Parathyroid adenoma (tissue), 2 donors: ENCODE results near the gene SLC39A11.

Experiments
- H2AFZ ChIP-seq: fragments of 300-600 bp; sonication (generic); one replicate; pipeline ENCODE4 v1.7.0; 2017; ENCODE audit warnings: antibody characterized with exemption, mild to moderate bottlenecking
- H3K27ac ChIP-seq: fragments of 300-600 bp; sonication (generic); one replicate; pipeline ENCODE4 v1.7.0; 2017
- H3K27me3 ChIP-seq: fragments of 300-600 bp; sonication (generic); one replicate; pipeline ENCODE4 v1.7.0; 2017; ENCODE audit warnings: low read length; ENCODE audit not compliant: control insufficient read depth, insufficient read depth
- H3K36me3 ChIP-seq: fragments of 300-600 bp; sonication (generic); one replicate; pipeline ENCODE4 v1.7.0; 2017; ENCODE audit warnings: low read length; ENCODE audit not compliant: control insufficient read depth, insufficient read depth
- H3K4me1 ChIP-seq: fragments of 300-600 bp; sonication (generic); one replicate; pipeline ENCODE4 v1.7.0; 2017; ENCODE audit warnings: control low read depth
- H3K4me2 ChIP-seq: fragments of 300-600 bp; sonication (generic); one replicate; pipeline ENCODE4 v1.7.0; 2017; ENCODE audit warnings: low read length
- H3K4me3 ChIP-seq: fragments of 300-600 bp; sonication (generic); one replicate; pipeline ENCODE4 v1.7.0; 2017; ENCODE audit warnings: low read depth, low read length
- H3K79me2 ChIP-seq: fragments of 300-600 bp; sonication (generic); one replicate; pipeline ENCODE4 v1.7.0; 2017; ENCODE audit warnings: control low read depth
- H3K9ac ChIP-seq: fragments of 300-600 bp; sonication (generic); one replicate; pipeline ENCODE4 v1.7.0; 2017; ENCODE audit warnings: mild to moderate bottlenecking
- H3K9me3 ChIP-seq: fragments of 300-600 bp; sonication (generic); one replicate; pipeline ENCODE4 v1.7.0; 2017; ENCODE audit warnings: low read length; ENCODE audit not compliant: control insufficient read depth
- TF ChIP-seq, protein P1 (sequence below): fragments of 300-600 bp; sonication (generic); IDR thresholded peaks from one replicate; pipeline ENCODE4 v1.7.0; 2017; ENCODE audit warnings: antibody characterized with exemption, mild to moderate bottlenecking
- donor health status: primary hyperparathyroidism.

SLC39A11 gene

GRCh38 chr17:72863526-72864211 is 228.8 kb downstream of the SLC39A11 start:
- no peak overlapping the region for H3K9ac ChIP-seq
- no peaks in the 10 kb centered on the region for H3K79me2 ChIP-seq
- no peak overlapping the region for H3K27ac ChIP-seq
- H3K36me3 ChIP-seq = no peaks in the 10 kb centered on the region
- H2AFZ ChIP-seq = no peak overlapping the region
- no peaks in the 10 kb centered on the region for H3K27me3 ChIP-seq
- H3K4me3 ChIP-seq = no peak overlapping the region
- TF ChIP-seq, protein P1, sequence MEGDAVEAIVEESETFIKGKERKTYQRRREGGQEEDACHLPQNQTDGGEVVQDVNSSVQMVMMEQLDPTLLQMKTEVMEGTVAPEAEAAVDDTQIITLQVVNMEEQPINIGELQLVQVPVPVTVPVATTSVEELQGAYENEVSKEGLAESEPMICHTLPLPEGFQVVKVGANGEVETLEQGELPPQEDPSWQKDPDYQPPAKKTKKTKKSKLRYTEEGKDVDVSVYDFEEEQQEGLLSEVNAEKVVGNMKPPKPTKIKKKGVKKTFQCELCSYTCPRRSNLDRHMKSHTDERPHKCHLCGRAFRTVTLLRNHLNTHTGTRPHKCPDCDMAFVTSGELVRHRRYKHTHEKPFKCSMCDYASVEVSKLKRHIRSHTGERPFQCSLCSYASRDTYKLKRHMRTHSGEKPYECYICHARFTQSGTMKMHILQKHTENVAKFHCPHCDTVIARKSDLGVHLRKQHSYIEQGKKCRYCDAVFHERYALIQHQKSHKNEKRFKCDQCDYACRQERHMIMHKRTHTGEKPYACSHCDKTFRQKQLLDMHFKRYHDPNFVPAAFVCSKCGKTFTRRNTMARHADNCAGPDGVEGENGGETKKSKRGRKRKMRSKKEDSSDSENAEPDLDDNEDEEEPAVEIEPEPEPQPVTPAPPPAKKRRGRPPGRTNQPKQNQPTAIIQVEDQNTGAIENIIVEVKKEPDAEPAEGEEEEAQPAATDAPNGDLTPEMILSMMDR = no peak
- no peak overlapping the region for H3K4me2 ChIP-seq
- H3K9me3 ChIP-seq = no peaks in the 10 kb centered on the region
- no peaks in the 10 kb centered on the region for H3K4me1 ChIP-seq

DNA sequence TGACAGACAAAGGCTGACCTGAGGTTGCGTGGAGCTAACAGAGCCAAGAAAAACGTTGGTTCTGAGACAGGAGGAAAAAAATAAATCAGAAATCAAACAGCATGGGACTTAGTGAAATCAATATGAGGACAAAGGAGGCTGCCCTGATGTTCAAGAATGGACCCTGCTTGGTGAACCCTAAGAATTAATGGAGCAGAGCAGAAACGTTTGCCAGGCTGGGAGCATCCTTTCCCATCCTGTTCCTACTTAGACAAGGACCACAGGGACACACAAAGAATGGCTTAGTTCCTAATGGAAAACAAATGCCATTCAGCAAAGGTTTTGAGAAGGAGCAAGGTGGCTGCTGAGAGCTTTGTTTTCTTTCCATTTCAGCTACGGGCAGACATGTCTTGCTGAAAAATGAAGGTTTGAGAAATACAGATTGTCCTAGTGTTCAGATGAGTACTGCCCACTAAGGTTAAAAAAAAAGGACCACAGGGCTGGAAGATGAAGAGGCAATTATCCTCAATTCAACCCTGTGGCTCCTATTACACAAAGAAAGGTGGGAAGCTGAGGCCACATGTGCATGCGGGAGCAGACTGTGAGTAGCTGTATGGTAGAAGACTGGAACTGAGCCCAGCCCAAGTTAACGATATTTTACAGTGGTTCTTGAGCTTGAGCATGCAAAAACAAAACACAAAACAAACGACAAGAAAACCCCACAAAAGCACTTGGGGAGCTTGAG is 230.1 kb downstream of the SLC39A11 start:
- Histone ChIP-seq H3K4me3 (no peak overlapping the region), H2AFZ (no peak overlapping the region), H3K9ac (no peak overlapping the region), H3K4me1 (no peaks in the 10 kb centered on the region), H3K27me3 (no peaks in the 10 kb centered on the region), H3K27ac (no peak overlapping the region), H3K9me3 (no peaks in the 10 kb centered on the region), H3K79me2 (no peaks in the 10 kb centered on the region), H3K36me3 (no peaks in the 10 kb centered on the region), H3K4me2 (no peak overlapping the region)
- TF ChIP-seq, protein P1 = no peak

- TF ChIP-seq, protein P1 = no peak
- no peak overlapping the region for H2AFZ ChIP-seq
Measured at GRCh38 chr17:72861811-72862210, 230.7 kb downstream of the SLC39A11 start.

GRCh38 chr17:72860778-72861177 is 231.7 kb downstream of the SLC39A11 start:
- H3K36me3 ChIP-seq = no peaks in the 10 kb centered on the region
- no peaks in the 10 kb centered on the region for H3K27me3 ChIP-seq
- TF ChIP-seq, protein P1 = no peak
- no peaks in the 10 kb centered on the region for H3K4me1 ChIP-seq
- no peak overlapping the region for H3K27ac ChIP-seq
- no peak overlapping the region for H3K4me2 ChIP-seq
- no peak overlapping the region for H3K9ac ChIP-seq
- no peaks in the 10 kb centered on the region for H3K9me3 ChIP-seq
- no peak overlapping the region for H3K4me3 ChIP-seq
- no peak overlapping the region for H2AFZ ChIP-seq
- H3K79me2 ChIP-seq = no peaks in the 10 kb centered on the region

More at GRCh38 chr17:72861811-72862210, 230.7 kb downstream of the SLC39A11 start:
- H3K9me3 ChIP-seq = no peaks in the 10 kb centered on the region
- no peak overlapping the region for H3K4me2 ChIP-seq
- H3K9ac ChIP-seq = no peak overlapping the region
- H3K27ac ChIP-seq = no peak overlapping the region
- no peaks in the 10 kb centered on the region for H3K27me3 ChIP-seq
- H3K4me3 ChIP-seq = no peak overlapping the region
- no peaks in the 10 kb centered on the region for H3K4me1 ChIP-seq
- no peaks in the 10 kb centered on the region for H3K36me3 ChIP-seq
- no peaks in the 10 kb centered on the region for H3K79me2 ChIP-seq
